Calu3 (cell line): ENCODE results near the gene EDA. TPM values are rescaled to one million over a fixed set of nuclear protein-coding genes. Genes with fewer than 3 reads are reported as not detected.

Source experiments
- BruUV-seq: library from RNA; stranded (reverse); fragments of 400-500 nt; replicated peaks from 2 replicates; lab custom pipeline; 2021; lab: Mats Ljungman, UMichigan
- CTCF ChIA-PET: fragments of 300-600 bp; sonication (Branson Sonifier 250); formaldehyde crosslinking; loops from one replicate; lab custom pipeline; 2022; ENCODE audit warnings: antibody characterized with exemption; lab: Charles Lee
- DNase-seq: peaks from one replicate; pipeline ENCODE4 v3.0.0; 2022
- H3K27ac Mint-ChIP-seq: one replicate; pipeline ENCODE4 v1.8.0; 2022; ENCODE audit warnings: mixed read lengths; ENCODE audit not compliant: unreplicated experiment
- H3K27me3 Mint-ChIP-seq: one replicate; pipeline ENCODE4 v1.8.0; 2022; ENCODE audit warnings: mixed read lengths; ENCODE audit not compliant: unreplicated experiment
- H3K36me3 Mint-ChIP-seq: one replicate; pipeline ENCODE4 v1.8.0; 2022; ENCODE audit warnings: mild to moderate bottlenecking, moderate library complexity, mixed read lengths; ENCODE audit not compliant: insufficient read depth, unreplicated experiment
- H3K4me1 Mint-ChIP-seq: one replicate; pipeline ENCODE4 v1.8.0; 2022; ENCODE audit warnings: mild to moderate bottlenecking, low read depth, mixed read lengths; ENCODE audit not compliant: unreplicated experiment
- H3K4me3 Mint-ChIP-seq: one replicate; pipeline ENCODE4 v1.8.0; 2022; ENCODE audit warnings: mild to moderate bottlenecking, low read depth, moderate library complexity, mixed read lengths; ENCODE audit not compliant: unreplicated experiment
- H3K9me3 Mint-ChIP-seq: one replicate; pipeline ENCODE4 v1.8.0; 2022; ENCODE audit warnings: low read depth, mixed read lengths; ENCODE audit not compliant: unreplicated experiment
- CTCF ChIP-seq: fragments of 200-600 bp; IDR thresholded peaks from one replicate; pipeline ENCODE4 v1.8.0; 2022; ENCODE audit warnings: antibody characterized with exemption; ENCODE audit not compliant: unreplicated experiment
- intact Hi-C: fragments of 100-400 bp; cut with micrococcal nuclease; formaldehyde crosslinking; loops from one replicate; pipeline ENCODE4 v1.10.0; 2022; ENCODE audit not compliant: unreplicated experiment
- total RNA-seq: library from RNA; stranded (reverse); gene quantifications from 2 replicates; pipeline ENCODE4 v1.2.3, GENCODE V29; 2022

Gene EDA
- total RNA-seq, 1 experiment from 2014 or later = 5.7 TPM

DNA sequence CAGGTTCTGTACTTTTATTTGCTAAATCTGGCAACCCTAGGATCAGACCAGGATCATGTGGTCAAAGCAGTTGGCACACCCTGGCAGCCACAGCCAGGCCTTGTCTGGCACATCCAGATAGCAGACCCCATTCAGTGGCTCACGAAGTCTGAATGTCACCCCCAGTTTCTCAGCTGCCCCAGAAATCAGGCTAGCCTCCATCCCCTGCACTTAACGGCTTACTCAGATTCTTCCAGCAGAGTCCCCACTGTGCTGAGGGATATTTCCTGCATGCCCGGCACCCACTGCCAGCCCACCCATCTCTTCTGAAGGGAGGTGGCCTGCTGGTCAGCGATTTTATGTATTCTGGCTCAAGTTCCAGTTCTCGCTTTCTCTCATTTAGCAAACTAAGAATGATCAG is 438.5 kb downstream of the EDA start:
- Mint-ChIP-seq H3K27ac (no peak overlapping the region), H3K36me3 (no peaks in the 10 kb centered on the region), H3K4me3 (no peak overlapping the region), H3K4me1 (no peaks in the 10 kb centered on the region), H3K27me3 (no peaks in the 10 kb centered on the region), H3K9me3 (no peaks in the 10 kb centered on the region)
- intact Hi-C loops = no loop called here
- no TSS peak for BruUV-seq
- no peak for DNase-seq
- CTCF ChIA-PET = no interaction called here
- no peak for TF ChIP-seq CTCF

GRCh38 chrX:70062076-70062475 is 446.2 kb downstream of the EDA start, which contains the start of gene OTUD6A:
Gene OTUD6A, plus strand, starts transcription at chrX:70062457. Its CDS starts 68 bp downstream, at chrX:70062525.
- BruUV-seq = no TSS peak
- Mint-ChIP-seq H3K4me3 (no peak within 1 kb of the TSS), H3K4me1 (no peaks in the 10 kb centered on the region), H3K27me3 (peaks cover 15% of the 10 kb centered on the region), H3K9me3 (peaks cover 2% of the 10 kb centered on the region), H3K36me3 (no peaks in the 10 kb centered on the region), H3K27ac (no peak within 1 kb of the TSS)
- intact Hi-C loops = no loop called here
- CTCF ChIA-PET = no interaction called here
- no peak for DNase-seq
- TF ChIP-seq CTCF = no peak

- H3K27ac Mint-ChIP-seq = no peak overlapping the region
- BruUV-seq = no TSS peak
- peaks cover 25% of the 10 kb centered on the region for H3K27me3 Mint-ChIP-seq
- TF ChIP-seq CTCF = no peak
- no peaks in the 10 kb centered on the region for H3K4me1 Mint-ChIP-seq
- H3K9me3 Mint-ChIP-seq = peaks cover 2% of the 10 kb centered on the region
- H3K36me3 Mint-ChIP-seq = no peaks in the 10 kb centered on the region
- DNase-seq = no peak
- CTCF ChIA-PET = no interaction called here
- no peak overlapping the region for H3K4me3 Mint-ChIP-seq
- intact Hi-C loops = no loop called here
Measured at GRCh38 chrX:70062961-70063550, 447.1 kb downstream of the EDA start.

DNA sequence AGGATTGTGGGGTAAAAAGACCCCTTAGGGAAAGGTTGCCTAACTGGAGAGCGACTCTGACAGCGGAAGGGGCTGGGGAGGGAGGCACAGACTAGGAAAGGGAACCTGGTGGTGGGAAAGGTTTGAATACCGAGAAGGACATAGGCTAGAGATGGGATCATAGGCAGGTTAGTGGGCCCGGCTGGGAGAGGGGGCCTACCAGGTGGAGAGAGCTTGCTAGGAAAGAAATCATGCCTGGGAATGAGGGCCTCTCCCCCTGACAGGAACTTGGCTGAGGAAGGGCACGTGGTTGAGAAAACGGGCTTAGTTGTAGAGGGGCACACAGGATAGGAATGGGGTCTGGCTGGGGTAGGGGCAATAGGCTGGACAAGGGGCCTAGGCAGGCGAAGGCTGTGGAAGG is 450.7 kb downstream of the EDA start:
- H3K4me1 Mint-ChIP-seq = no peaks in the 10 kb centered on the region
- TF ChIP-seq CTCF = no peak
- intact Hi-C loops = no loop called here
- no TSS peak for BruUV-seq
- H3K4me3 Mint-ChIP-seq = no peak overlapping the region
- peaks cover 29% of the 10 kb centered on the region for H3K27me3 Mint-ChIP-seq
- H3K27ac Mint-ChIP-seq = no peak overlapping the region
- no peak for DNase-seq
- H3K36me3 Mint-ChIP-seq = no peaks in the 10 kb centered on the region
- H3K9me3 Mint-ChIP-seq = no peaks in the 10 kb centered on the region
- CTCF ChIA-PET = no interaction called here
